H1 (cell line): ENCODE data around the gene DXO. TPM values are rescaled to one million over a fixed set of nuclear protein-coding genes. Genes with fewer than 3 reads are reported as not detected.

Experiments
- CHD2 ChIP-seq: IDR thresholded peaks from 2 replicates; pipeline ENCODE4 v1.6.1; 2012; ENCODE audit warnings: low read length, improper control_type of control experiment
- EP300 ChIP-seq, 2 experiments: IDR thresholded peaks; 1 replicate in 1 of 2; 2 replicates in 1 of 2; pipeline ENCODE4 v1.6.1; 2011 to 2012; ENCODE audit warnings: low read depth in 2 of 2, low read length in 2 of 2, mild to moderate bottlenecking in 2 of 2, borderline replicate concordance in 1 of 2, inconsistent platforms in 1 of 2, moderate library complexity in 1 of 2
- GABPA ChIP-seq: IDR thresholded peaks from 2 replicates; pipeline ENCODE4 v1.6.1; 2011; ENCODE audit warnings: mild to moderate bottlenecking, low read length, moderate library complexity, borderline replicate concordance; ENCODE audit not compliant: insufficient read depth
- polyA plus RNA-seq, 7 experiments: library from polyadenylated mRNA; depleted of rRNA in 3 of 7; stranded (reverse) in 5 of 7; unstranded in 2 of 7; fragments of >200 nt in 5 of 7; fragments of 200-250 nt in 2 of 7; gene quantifications; 1 replicate in 5 of 7; 2 replicates in 1 of 7; 4 replicates in 1 of 7; pipeline versions ENCODE4 v1.2.1 to v1.2.3, GENCODE V29; 2011 to 2013; ENCODE audit warnings: missing spikeins in 2 of 7, mixed read lengths in 2 of 7
- total RNA-seq: library from RNA; stranded (reverse); fragmentation: NEBNext Ultra II Directional; extraction: Animal tissue kit (Norgen Biotek cat#: 25700); gene quantifications from 2 replicates; pipeline ENCODE4 v1.2.1, GENCODE V29; 2021

DXO gene
- total and polyA plus RNA-seq, 2 of the 8 experiments (the other 6 are each of a cell fraction or from before 2014, with no cell fraction given) = 14.7 to 23.9 TPM

DNA sequence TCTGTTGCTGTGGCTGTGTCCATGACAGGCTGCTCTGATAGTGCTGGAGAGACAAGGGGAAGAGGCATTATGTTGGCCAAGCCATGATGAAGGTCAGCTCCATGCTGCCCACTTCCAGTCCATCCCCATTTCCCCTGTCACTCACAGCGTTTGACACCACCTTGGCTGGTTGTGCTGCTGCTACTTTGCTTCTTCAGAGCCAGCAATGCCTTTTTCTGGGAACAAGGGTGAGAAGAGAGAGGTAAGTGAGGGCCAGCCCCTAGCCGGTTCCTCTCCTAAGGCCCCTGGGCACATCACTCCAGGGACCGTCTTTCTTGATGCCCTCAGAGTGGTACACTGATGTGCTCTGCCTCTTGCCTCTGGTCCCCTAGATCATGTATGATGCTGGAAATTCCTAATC, 15.1 kb downstream of the DXO start (continued):
- TF ChIP-seq EP300 (IDR thresholded peaks at IDR 0.05; ENCODE audit: borderline replicate concordance in 1 of 2, low read depth in 2 of 2, low read length in 2 of 2) (no peak), CHD2 (no peak), GABPA (no peak)
